ENCODE data around the gene TEX19.

GRCh38 chr17:82399601-82400101 is 40.6 kb downstream of the TEX19 start:
- no peak for TF ChIP-seq POLR2AphosphoS5 (IDR thresholded peaks at IDR 0.05)
- no peak for TF ChIP-seq EP300 (IDR thresholded peaks at IDR 0.05)
- TF ChIP-seq CTCF (IDR thresholded peaks at IDR 0.05), result no peak

Measured in esophagus muscularis mucosa (tissue), 4 donors.